ENCODE data around the gene TM4SF4. TPM values are rescaled to one million over a fixed set of nuclear protein-coding genes. Genes with fewer than 3 reads are reported as not detected.

TM4SF4 gene
- total RNA-seq, 1 experiment from 2014 or later = not detected

- Histone ChIP-seq H3K4me1 (replicated peaks; ENCODE audit: insufficient read depth) (no peaks in the 10 kb centered on the region), H4K20me1 (ENCODE audit: insufficient read depth) (no peaks in the 10 kb centered on the region), H3K9me2 (ENCODE audit: insufficient read depth) (no peaks in the 10 kb centered on the region), H3F3A (ENCODE audit: insufficient read depth, low read depth) (no peaks in the 10 kb centered on the region), H3K79me2 (ENCODE audit: low read depth) (no peaks in the 10 kb centered on the region), H3K9me3 (ENCODE audit: insufficient read depth, low read depth) (no peaks in the 10 kb centered on the region), H3K4me3 (no peak overlapping the region), H3K27me3 (ENCODE audit: insufficient read depth, low read depth) (no peaks in the 10 kb centered on the region), H2AFZ (no peak overlapping the region), H3K36me3 (ENCODE audit: low read depth) (no peaks in the 10 kb centered on the region), H3K27ac (no peak overlapping the region), H3K4me2 (no peak overlapping the region)
- DNase-seq = peak in 1 of 2 experiments; percentile 51
- BruUV-seq (replicated peaks) = no TSS peak
- ChIA-PET CTCF (interaction anchor here (0.6 kb wide), 2 partner anchors 67 to 401 kb away, joined by 3 to 5 read pairs; no protein-coding TSS in a partner anchor), POLR2A (ENCODE audit: unreplicated experiment) (no interaction called here)
- intact Hi-C loops (cut with micrococcal nuclease; ENCODE audit: unreplicated experiment) = loop anchor here (10.0 kb wide), 1 partner anchor 731 kb away; no protein-coding TSS in a partner anchor
- TF ChIP-seq CTCF (conservative IDR thresholded peaks at IDR 0.05) (peak; percentile 73), EZH2 (IDR thresholded peaks at IDR 0.05; ENCODE audit: low read depth) (no peak)
Measured at GRCh38 chr3:149494022-149494758, 19.7 kb downstream of the TM4SF4 start.

GRCh38 chr3:149494759-149495580 lies 20.5 kb downstream of the TM4SF4 start:
- no TSS peak for BruUV-seq (replicated peaks)
- no peaks in the 10 kb centered on the region for H3K9me3 ChIP-seq (ENCODE audit: insufficient read depth, low read depth)
- intact Hi-C loops (cut with micrococcal nuclease; ENCODE audit: unreplicated experiment) = loop anchor here (10.0 kb wide), 1 partner anchor 730 kb away; no protein-coding TSS in a partner anchor
- DNase-seq = no peak
- no peaks in the 10 kb centered on the region for H3F3A ChIP-seq (ENCODE audit: insufficient read depth, low read depth)
- ChIA-PET POLR2A (ENCODE audit: unreplicated experiment) (no interaction called here), CTCF (interaction anchor here (0.6 to 0.7 kb wide), 3 partner anchors 68 to 1740 kb away, joined by 3 to 5 read pairs (median 4); no protein-coding TSS in a partner anchor)
- no peaks in the 10 kb centered on the region for H3K36me3 ChIP-seq (ENCODE audit: low read depth)
- no peak overlapping the region for H3K4me2 ChIP-seq
- no peaks in the 10 kb centered on the region for H3K9me2 ChIP-seq (ENCODE audit: insufficient read depth)
- TF ChIP-seq CTCF (conservative IDR thresholded peaks at IDR 0.05) = no peak
- TF ChIP-seq EZH2 (IDR thresholded peaks at IDR 0.05; ENCODE audit: low read depth) = no peak
- no peak overlapping the region for H3K27ac ChIP-seq
- H2AFZ ChIP-seq = no peak overlapping the region
- no peak overlapping the region for H3K4me3 ChIP-seq
- no peaks in the 10 kb centered on the region for H3K79me2 ChIP-seq (ENCODE audit: low read depth)
- H3K27me3 ChIP-seq (ENCODE audit: insufficient read depth, low read depth) = no peaks in the 10 kb centered on the region
- H4K20me1 ChIP-seq (ENCODE audit: insufficient read depth) = no peaks in the 10 kb centered on the region
- H3K4me1 ChIP-seq (replicated peaks; ENCODE audit: insufficient read depth) = no peaks in the 10 kb centered on the region

GRCh38 chr3:149495581-149496125 lies 21.2 kb downstream of the TM4SF4 start:
- no TSS peak for BruUV-seq (replicated peaks)
- Histone ChIP-seq H3K4me2 (no peak overlapping the region), H3K79me2 (ENCODE audit: low read depth) (no peaks in the 10 kb centered on the region), H3K4me3 (no peak overlapping the region), H3K27me3 (ENCODE audit: insufficient read depth, low read depth) (no peaks in the 10 kb centered on the region), H4K20me1 (ENCODE audit: insufficient read depth) (no peaks in the 10 kb centered on the region), H3K9me2 (ENCODE audit: insufficient read depth) (no peaks in the 10 kb centered on the region), H3K4me1 (replicated peaks; ENCODE audit: insufficient read depth) (no peaks in the 10 kb centered on the region), H3K9me3 (ENCODE audit: insufficient read depth, low read depth) (no peaks in the 10 kb centered on the region), H3K27ac (no peak overlapping the region), H2AFZ (no peak overlapping the region), H3K36me3 (ENCODE audit: low read depth) (no peaks in the 10 kb centered on the region), H3F3A (ENCODE audit: insufficient read depth, low read depth) (no peaks in the 10 kb centered on the region)
- CTCF ChIA-PET = interaction anchor here (0.7 kb wide), 2 partner anchors 274 to 1740 kb away, joined by 4 read pairs; no protein-coding TSS in a partner anchor
- POLR2A ChIA-PET (ENCODE audit: unreplicated experiment) = no interaction called here
- DNase-seq = no peak
- intact Hi-C loops (cut with micrococcal nuclease; ENCODE audit: unreplicated experiment) = loop anchor here (10.0 kb wide), 1 partner anchor 729 kb away; no protein-coding TSS in a partner anchor
- no peak for TF ChIP-seq CTCF (conservative IDR thresholded peaks at IDR 0.05)
- TF ChIP-seq EZH2 (IDR thresholded peaks at IDR 0.05; ENCODE audit: low read depth) = no peak

All from PC-9 (cell line).